Bronchial epithelial cell (primary cell): ENCODE measurements around the gene EPS8L2. TPM values are rescaled to one million over a fixed set of nuclear protein-coding genes. Genes with fewer than 3 reads are reported as not detected.

Experiments
- DNase-seq: peaks from one replicate; pipeline ENCODE4 v3.0.0-alpha.2; 2010; ENCODE audit warnings: low read depth
- FAIRE-seq: peaks from 2 replicates; lab custom pipeline; 2011; peaks lifted over from hg19 to GRCh38; lab: Jason Lieb, UNC
- H3K27me3 ChIP-seq: 2 replicates; pipeline ENCODE4 v1.5.1; 2011; ENCODE audit warnings: low read length; ENCODE audit not compliant: control insufficient read depth, insufficient read depth
- H3K36me3 ChIP-seq: 2 replicates; pipeline ENCODE4 v1.5.1; 2011; ENCODE audit warnings: low read length; ENCODE audit not compliant: control insufficient read depth, insufficient read depth
- H3K4me3 ChIP-seq: 2 replicates; pipeline ENCODE4 v1.5.1; 2011; ENCODE audit warnings: mild to moderate bottlenecking, low read depth, low read length, control low read depth
- CTCF ChIP-seq: IDR thresholded peaks from 2 replicates; pipeline ENCODE4 v1.5.1; 2011; ENCODE audit warnings: mild to moderate bottlenecking, moderate library complexity, low read length, control low read depth, inconsistent platforms; ENCODE audit not compliant: insufficient read depth, severe bottlenecking
- total RNA-seq: library from RNA; depleted of rRNA; stranded (reverse); fragments of >200 nt; gene quantifications from 2 replicates; pipeline ENCODE4 v1.2.1, GENCODE V29; 2014

The EPS8L2 gene
- total RNA-seq, 1 donor from 2014 or later: 105 TPM

- FAIRE-seq (peak; percentile 68), DNase-seq (no peak)
- Histone ChIP-seq H3K36me3 (peaks cover 11% of the 10 kb centered on the region), H3K4me3 (no peak overlapping the region), H3K27me3 (no peaks in the 10 kb centered on the region)
- TF ChIP-seq CTCF: no peak
Measured at GRCh38 chr11:673866-674265, 32.2 kb upstream of the EPS8L2 start.

DNA sequence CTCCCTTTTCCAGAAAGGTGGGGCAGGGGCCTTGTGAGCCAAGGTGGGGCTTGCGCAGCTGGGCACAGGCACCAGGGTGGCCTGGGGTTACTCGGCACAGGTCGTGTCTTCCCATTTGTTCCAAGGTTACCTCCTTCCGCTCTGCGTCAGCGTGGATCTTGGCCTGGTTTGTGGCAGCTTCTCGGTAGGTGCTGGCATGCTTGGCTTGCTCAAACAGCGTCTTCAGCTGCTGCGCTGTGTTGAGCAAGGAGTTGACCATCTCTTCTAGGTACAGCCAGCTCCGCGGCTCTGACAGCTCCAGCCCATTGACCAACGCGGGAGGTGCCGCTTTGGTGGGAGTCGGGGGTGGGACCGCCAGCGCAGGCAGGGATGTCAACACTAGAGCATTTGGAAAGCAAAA, 31.6 kb upstream of the EPS8L2 start:
- no peak for FAIRE-seq
- no peak for TF ChIP-seq CTCF
- Histone ChIP-seq H3K4me3 (no peak overlapping the region), H3K27me3 (no peaks in the 10 kb centered on the region), H3K36me3 (peaks cover 11% of the 10 kb centered on the region)
- DNase-seq: no peak

- no peak for DNase-seq
- TF ChIP-seq CTCF: no peak
- peaks cover 15% of the 10 kb centered on the region for H3K36me3 ChIP-seq
- FAIRE-seq: no peak
- no peaks in the 10 kb centered on the region for H3K27me3 ChIP-seq
- H3K4me3 ChIP-seq: no peak overlapping the region
Measured at GRCh38 chr11:678297-678696, 27.7 kb upstream of the EPS8L2 start.

GRCh38 chr11:679271-680207, 26.5 kb upstream of the EPS8L2 start:
- no peak for FAIRE-seq
- no peak for TF ChIP-seq CTCF

DNA sequence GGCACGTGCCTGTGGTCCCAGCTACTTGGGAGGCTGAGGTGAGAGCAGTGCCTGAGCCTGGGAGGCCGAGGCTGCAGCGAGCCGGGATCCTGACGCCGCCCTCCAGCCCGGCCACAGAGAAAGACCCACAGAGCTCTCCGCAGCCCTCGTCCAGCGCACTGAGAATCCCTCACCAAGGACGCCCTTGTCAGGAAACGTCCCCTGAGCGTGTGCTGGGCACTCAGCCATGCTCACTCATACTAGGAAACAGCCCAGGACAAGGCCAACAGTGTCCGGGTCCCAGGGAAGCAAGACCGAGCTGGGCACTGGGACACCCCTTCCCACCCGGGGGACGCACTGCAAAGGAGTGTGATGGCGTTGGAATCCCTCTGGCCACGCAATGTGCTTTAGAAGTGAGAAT, 25.6 kb upstream of the EPS8L2 start:
- Histone ChIP-seq H3K27me3 (no peaks in the 10 kb centered on the region), H3K36me3 (peaks cover 16% of the 10 kb centered on the region), H3K4me3 (no peak overlapping the region)
- FAIRE-seq (no peak), DNase-seq (no peak)
- no peak for TF ChIP-seq CTCF

More at GRCh38 chr11:679271-680207, 26.5 kb upstream of the EPS8L2 start:
- no peak for DNase-seq
- H3K27me3 ChIP-seq: no peaks in the 10 kb centered on the region
- peaks cover 15% of the 10 kb centered on the region for H3K36me3 ChIP-seq
- no peak overlapping the region for H3K4me3 ChIP-seq
